Measurements from ENCODE around the gene PRKCQ.

- TF ChIP-seq EZH2 (IDR thresholded peaks at IDR 0.05; ENCODE audit: low read length) = no peak
- no peak for TF ChIP-seq CTCF (optimal IDR thresholded peaks at IDR 0.05 in 1 of 3, IDR thresholded peaks at IDR 0.05 in 1 of 3, conservative IDR thresholded peaks at IDR 0.05 in 1 of 3; ENCODE audit: extremely low read depth in 1 of 3, insufficient read depth in 2 of 3, low read length in 3 of 3)
These were observed 3.4 kb upstream of the PRKCQ start for GRCh38 chr10:6583447-6583846.

Measured in keratinocyte (primary cell).